BJ (cell line): ENCODE data around the gene CNTFR. TPM values are rescaled to one million over a fixed set of nuclear protein-coding genes. Genes with fewer than 3 reads are reported as not detected.
A peak's percentile ranks its signal among the peaks of the same experiment; 100 is the strongest.

Experiments used
- CTCF ChIA-PET: fragments of 350-600 bp; formaldehyde crosslinking; extraction: SDS; loops from one replicate; lab custom pipeline; 2021; ENCODE audit warnings: antibody characterized with exemption, inconsistent platforms; lab: Yijun Ruan, JAX
- POLR2A ChIA-PET: fragments of 300-600 bp; sonication (Branson Sonifier 250); formaldehyde crosslinking; extraction: SDS; loops from one replicate; lab custom pipeline; 2021; ENCODE audit warnings: antibody characterized with exemption; lab: Charles Lee
- DNase-seq: peaks from one replicate; pipeline ENCODE4 v3.0.0-alpha.2; 2011; ENCODE audit warnings: low read depth
- H3K27me3 ChIP-seq: 2 replicates; pipeline ENCODE4 v1.6.0; 2011; ENCODE audit warnings: low read length; ENCODE audit not compliant: control insufficient read depth, insufficient read depth
- H3K36me3 ChIP-seq: 2 replicates; pipeline ENCODE4 v1.5.1; 2011; ENCODE audit warnings: low read length; ENCODE audit not compliant: control insufficient read depth, insufficient read depth
- H3K4me3 ChIP-seq: 2 replicates; pipeline ENCODE4 v1.5.1; 2011; ENCODE audit warnings: low read depth, mild to moderate bottlenecking, control low read depth, low read length
- polyA plus RNA-seq: library from polyadenylated mRNA; depleted of rRNA; stranded (reverse); fragments of >200 nt; gene quantifications from 2 replicates; pipeline ENCODE4 v1.2.3, GENCODE V29; 2011
- TF ChIP-seq, protein P1 (sequence below): IDR thresholded peaks from 2 replicates; pipeline ENCODE4 v1.5.1; 2011; ENCODE audit warnings: low read depth, mild to moderate bottlenecking, control low read depth, inconsistent platforms, low read length, moderate library complexity; ENCODE audit not compliant: insufficient read depth

The CNTFR gene
- polyA plus RNA-seq, 1 experiment, result 0.09 TPM

DNA sequence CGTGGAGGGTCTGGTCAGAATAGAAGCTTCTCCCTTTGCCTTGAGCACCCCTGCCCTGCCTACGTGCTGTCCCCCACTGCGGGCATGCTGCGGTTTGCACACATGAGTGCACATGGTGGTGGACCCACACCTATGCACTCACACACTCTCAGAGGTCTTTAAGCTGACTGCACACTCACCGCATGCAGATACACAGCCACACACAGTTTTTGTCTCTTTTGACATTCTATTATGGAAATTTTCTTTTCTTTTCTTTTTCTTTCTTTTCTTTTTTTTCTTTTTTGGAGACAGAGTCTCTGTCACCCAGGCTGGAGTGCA, 39.9 kb upstream of the CNTFR start:
- TF ChIP-seq, protein P1, sequence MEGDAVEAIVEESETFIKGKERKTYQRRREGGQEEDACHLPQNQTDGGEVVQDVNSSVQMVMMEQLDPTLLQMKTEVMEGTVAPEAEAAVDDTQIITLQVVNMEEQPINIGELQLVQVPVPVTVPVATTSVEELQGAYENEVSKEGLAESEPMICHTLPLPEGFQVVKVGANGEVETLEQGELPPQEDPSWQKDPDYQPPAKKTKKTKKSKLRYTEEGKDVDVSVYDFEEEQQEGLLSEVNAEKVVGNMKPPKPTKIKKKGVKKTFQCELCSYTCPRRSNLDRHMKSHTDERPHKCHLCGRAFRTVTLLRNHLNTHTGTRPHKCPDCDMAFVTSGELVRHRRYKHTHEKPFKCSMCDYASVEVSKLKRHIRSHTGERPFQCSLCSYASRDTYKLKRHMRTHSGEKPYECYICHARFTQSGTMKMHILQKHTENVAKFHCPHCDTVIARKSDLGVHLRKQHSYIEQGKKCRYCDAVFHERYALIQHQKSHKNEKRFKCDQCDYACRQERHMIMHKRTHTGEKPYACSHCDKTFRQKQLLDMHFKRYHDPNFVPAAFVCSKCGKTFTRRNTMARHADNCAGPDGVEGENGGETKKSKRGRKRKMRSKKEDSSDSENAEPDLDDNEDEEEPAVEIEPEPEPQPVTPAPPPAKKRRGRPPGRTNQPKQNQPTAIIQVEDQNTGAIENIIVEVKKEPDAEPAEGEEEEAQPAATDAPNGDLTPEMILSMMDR, result no peak
- Histone ChIP-seq H3K4me3 (no peak overlapping the region), H3K27me3 (peaks cover 50% of the 10 kb centered on the region), H3K36me3 (no peaks in the 10 kb centered on the region)
- DNase-seq, result no peak
- ChIA-PET POLR2A (no interaction called here), CTCF (interaction anchor here (1.2 to 9.7 kb wide), 4 partner anchors 16 to 82 kb away, joined by 3 to 112 read pairs (median 4); partner anchors contain the start of gene RPP25L)

DNA sequence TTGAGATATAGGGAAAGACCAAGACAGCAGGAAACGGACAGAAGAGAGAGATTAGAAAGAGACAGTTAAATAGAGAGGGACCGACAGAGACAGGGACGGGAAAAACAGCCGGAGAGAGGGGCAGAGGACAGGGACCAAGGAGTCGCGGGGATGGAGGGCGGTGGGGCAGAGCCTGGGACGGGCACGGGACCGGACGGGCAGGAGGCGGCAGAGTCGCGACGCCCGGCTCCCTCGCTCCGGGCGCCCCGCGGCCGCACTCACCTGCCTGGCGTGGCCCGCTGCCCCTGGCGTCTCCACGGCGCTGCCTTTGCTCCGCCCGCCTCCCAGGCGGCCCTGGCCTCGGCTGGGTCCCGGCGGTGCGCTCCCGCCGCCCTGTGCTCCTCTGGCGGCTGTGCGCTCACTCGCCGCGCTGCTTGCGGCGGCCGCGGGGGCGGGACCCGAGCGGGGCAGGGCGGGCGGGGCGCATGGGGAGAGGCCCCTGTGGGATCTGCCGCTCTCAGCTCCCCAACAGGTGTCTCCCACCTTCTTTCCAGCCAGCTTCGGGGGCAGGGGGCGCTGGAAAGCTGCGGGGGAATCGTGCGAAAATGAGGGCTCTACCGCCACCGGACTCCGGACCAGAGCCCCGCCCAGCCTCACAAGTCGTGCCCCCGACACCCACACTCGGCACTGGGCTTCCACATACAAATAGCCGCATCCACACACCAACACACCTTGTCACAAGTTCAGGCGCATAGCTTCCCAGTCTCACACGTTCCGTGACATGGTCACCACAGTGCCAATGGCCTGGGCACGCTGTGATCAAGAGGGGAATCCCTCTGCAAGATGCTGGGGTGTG, 39.3 kb upstream of the CNTFR start, which contains the start of gene ARID3C:
Gene ARID3C (minus strand): TSS at position 411 of the 835 bp plus-strand sequence. CDS start 1,052 bp downstream, outside the sequence.
- ChIA-PET CTCF (interaction anchor here (1.2 to 9.7 kb wide), 4 partner anchors 15 to 81 kb away, joined by 3 to 112 read pairs (median 4); partner anchors contain the start of gene RPP25L), POLR2A (no interaction called here)
- TF ChIP-seq, protein P1, result no peak
- H3K4me3 ChIP-seq, result peak within 1 kb of the TSS; percentile 35
- no peaks in the 10 kb centered on the region for H3K36me3 ChIP-seq
- DNase-seq, result no peak
- H3K27me3 ChIP-seq, result peaks cover 53% of the 10 kb centered on the region

DNA sequence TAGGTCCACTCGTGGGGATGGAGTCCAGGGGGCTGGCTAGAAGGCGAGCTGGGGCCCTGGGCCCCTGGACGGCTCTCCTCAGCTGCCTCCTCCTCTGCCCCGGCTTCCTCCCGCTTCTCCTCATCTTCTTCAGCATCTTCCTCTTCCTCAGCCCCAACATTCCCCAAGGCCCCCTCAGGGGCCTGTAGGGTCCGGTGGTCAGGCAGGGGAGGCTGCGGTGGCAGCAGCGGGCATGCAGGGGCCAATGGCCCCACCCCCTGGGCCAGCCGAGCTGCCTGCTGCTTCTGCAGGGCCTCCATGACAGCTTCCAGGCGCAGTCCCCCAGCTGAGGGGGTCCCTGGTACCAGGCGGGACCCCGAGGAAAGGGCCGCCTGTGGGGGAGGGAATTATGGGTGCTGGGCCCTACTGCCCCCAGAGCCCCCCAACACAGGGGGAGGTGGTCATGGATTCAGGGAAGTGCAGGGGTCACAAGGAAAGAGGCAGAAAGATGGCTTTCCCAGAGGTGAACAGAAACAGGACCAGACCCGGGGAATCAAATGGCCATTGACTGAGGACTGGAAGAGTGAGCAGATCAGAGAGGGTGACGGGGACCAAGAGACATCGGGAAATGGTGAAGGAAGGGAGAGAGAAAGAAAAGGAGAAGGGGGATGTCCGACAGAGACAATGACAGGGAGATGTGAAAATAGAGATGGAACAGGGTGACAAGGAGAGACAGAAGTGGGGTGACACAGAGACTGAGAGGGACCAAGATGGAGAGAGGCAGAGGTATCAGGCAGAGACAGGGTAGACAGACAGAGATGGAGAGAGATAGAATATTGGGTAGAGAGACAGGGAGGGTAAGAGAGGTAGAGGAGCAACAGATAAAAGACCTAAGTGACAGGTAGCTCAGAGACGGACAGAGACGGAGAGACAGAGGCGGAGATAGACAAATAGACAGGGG, 38.5 kb upstream of the CNTFR start:
- Histone ChIP-seq H3K27me3 (peaks cover 60% of the 10 kb centered on the region), H3K36me3 (no peaks in the 10 kb centered on the region), H3K4me3 (no peak overlapping the region)
- TF ChIP-seq, protein P1, result no peak
- POLR2A ChIA-PET, result no interaction called here
- CTCF ChIA-PET, result interaction anchor here (1.5 kb wide), 2 partner anchors 26 to 80 kb away, joined by 3 to 4 read pairs; no protein-coding TSS in a partner anchor
- no peak for DNase-seq

DNA sequence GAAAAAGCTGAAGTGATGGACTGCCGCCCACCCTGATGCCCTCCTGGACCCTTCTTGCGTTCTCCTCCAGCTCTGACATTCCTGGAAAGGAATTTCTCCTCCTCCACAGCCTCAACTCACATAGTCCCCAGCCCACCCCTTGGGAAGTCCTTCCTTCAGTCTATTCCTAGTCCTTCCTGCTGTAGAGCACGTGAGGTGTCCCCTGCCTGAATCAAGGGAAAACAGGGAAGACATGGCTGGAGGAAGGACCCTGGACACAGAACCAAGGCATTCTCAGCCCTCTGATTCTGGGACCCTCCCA, 35.6 kb upstream of the CNTFR start:
- Histone ChIP-seq H3K36me3 (no peaks in the 10 kb centered on the region), H3K4me3 (no peak overlapping the region), H3K27me3 (peaks cover 57% of the 10 kb centered on the region)
- TF ChIP-seq, protein P1, result no peak
- ChIA-PET CTCF (interaction anchor here (0.9 to 5.1 kb wide), 4 partner anchors 9 to 39 kb away, joined by 3 to 29 read pairs (median 5); partner anchors contain the start of gene RPP25L), POLR2A (no interaction called here)
- no peak for DNase-seq
